Coronary artery (tissue), 2 donors: Measurements from ENCODE around the gene BTNL8.

Experiments used
- DNase-seq: peaks from one replicate; pipeline ENCODE4 v3.0.0-alpha.2; 2017; ENCODE audit warnings: low spot score
- H3K27ac ChIP-seq, 2 donors: fragments of 200-600 bp; sonication (generic); one replicate each; pipeline ENCODE4 v1.5.1; 2016 to 2019
- H3K4me3 ChIP-seq: fragments of 200-600 bp; sonication (generic); 2 replicates; pipeline ENCODE4 v1.5.1; 2016; ENCODE audit warnings: mild to moderate bottlenecking, moderate library complexity
- CTCF ChIP-seq: fragments of 200-600 bp; sonication (generic); IDR thresholded peaks from one replicate; pipeline ENCODE4 v1.5.1; 2019; ENCODE audit warnings: antibody characterized with exemption

Gene BTNL8

GRCh38 chr5:180920710-180921109, 21.8 kb downstream of the BTNL8 start:
- Histone ChIP-seq H3K27ac (no peak overlapping the region), H3K4me3 (no peak overlapping the region)
- TF ChIP-seq CTCF: no peak
- DNase-seq: no peak

GRCh38 chr5:180922932-180923331, 24.0 kb downstream of the BTNL8 start:
- no peak overlapping the region for H3K27ac ChIP-seq
- H3K4me3 ChIP-seq: no peak overlapping the region
- TF ChIP-seq CTCF: no peak
- DNase-seq: no peak

DNA sequence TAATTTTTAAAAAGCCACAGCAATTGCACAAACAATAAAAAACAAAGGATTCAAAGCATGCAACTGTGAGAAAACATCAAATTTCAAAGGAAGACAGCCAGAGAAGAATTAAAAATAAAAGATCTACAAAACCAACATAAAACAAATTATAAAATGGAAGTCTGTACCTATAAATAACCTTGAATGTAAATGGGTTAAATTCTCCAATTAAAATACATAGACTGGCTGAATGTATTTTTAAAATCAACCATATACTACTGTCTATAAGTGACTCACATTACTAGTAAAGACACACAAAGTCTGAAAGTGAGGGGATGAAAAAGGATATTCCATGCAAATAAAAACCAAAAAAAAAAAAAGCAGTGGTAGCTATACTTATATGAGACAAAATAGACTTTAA, 33.7 kb downstream of the BTNL8 start:
- no peak for DNase-seq
- TF ChIP-seq CTCF: no peak
- no peak overlapping the region for H3K4me3 ChIP-seq
- no peak overlapping the region for H3K27ac ChIP-seq

DNA sequence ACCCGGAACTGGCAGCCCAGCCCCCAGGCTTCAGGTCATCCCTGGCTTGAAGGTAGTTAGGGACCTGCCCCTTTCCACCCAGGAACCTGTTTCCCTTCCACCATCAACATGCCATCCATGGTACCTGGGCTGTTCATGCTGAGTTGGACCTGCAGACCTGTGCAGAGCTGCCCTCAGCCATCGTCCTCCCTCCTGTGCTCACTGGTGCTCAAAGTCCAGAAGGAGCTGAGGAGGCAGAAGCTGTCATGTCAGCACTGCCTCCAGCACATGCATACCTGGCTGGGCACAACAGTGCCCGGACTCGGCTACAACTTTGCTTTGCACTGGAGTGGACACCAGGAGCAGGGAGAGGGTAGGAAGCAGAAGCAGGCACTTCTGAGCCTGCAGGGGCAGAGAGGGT, 36.2 kb downstream of the BTNL8 start:
- no peak for TF ChIP-seq CTCF
- DNase-seq: no peak
- Histone ChIP-seq H3K4me3 (no peak overlapping the region), H3K27ac (no peak overlapping the region)

GRCh38 chr5:180938294-180938693, 39.3 kb downstream of the BTNL8 start:
- DNase-seq: no peak
- no peak overlapping the region for H3K27ac ChIP-seq
- H3K4me3 ChIP-seq: no peak overlapping the region
- TF ChIP-seq CTCF: no peak

DNA sequence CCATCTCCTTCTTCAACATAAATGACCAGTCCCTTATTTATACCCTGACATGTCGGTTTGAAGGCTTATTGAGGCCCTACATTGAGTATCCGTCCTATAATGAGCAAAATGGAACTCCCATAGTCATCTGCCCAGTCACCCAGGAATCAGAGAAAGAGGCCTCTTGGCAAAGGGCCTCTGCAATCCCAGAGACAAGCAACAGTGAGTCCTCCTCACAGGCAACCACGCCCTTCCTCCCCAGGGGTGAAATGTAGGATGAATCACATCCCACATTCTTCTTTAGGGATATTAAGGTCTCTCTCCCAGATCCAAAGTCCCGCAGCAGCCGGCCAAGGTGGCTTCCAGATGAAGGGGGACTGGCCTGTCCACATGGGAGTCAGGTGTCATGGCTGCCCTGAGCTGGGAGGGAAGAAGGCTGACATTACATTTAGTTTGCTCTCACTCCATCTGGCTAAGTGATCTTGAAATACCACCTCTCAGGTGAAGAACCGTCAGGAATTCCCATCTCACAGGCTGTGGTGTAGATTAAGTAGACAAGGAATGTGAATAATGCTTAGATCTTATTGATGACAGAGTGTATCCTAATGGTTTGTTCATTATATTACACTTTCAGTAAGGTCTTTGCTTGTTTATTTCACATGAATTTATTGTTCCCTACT, 51.5 kb downstream of the BTNL8 start:
- Histone ChIP-seq H3K27ac (no peak overlapping the region), H3K4me3 (no peak overlapping the region)
- DNase-seq: no peak
- no peak for TF ChIP-seq CTCF

- no peak overlapping the region for H3K4me3 ChIP-seq
- no peak for TF ChIP-seq CTCF
- no peak for DNase-seq
- no peak overlapping the region for H3K27ac ChIP-seq
Observed at GRCh38 chr5:180959661-180960060, 60.7 kb downstream of the BTNL8 start.
